GM12874 (cell line): ENCODE data around the gene SYF2.
A peak's percentile ranks its signal among the peaks of the same experiment; 100 is the strongest.

ENCODE experiments used
- CTCF ChIP-seq: IDR thresholded peaks from 2 replicates; pipeline ENCODE4 v1.5.1; 2011; ENCODE audit warnings: low read depth, mild to moderate bottlenecking, control low read depth, low read length, moderate library complexity; ENCODE audit not compliant: insufficient read depth

SYF2 gene

GRCh38 chr1:25208092-25208491 is 24.2 kb downstream of the SYF2 start:
- no peak for TF ChIP-seq CTCF

- no peak for TF ChIP-seq CTCF
Measured at GRCh38 chr1:25206201-25206600, 26.1 kb downstream of the SYF2 start.

GRCh38 chr1:25205786-25206185 is 26.5 kb downstream of the SYF2 start:
- TF ChIP-seq CTCF = no peak

- peak; percentile 47; the same call in 1 of the 2 replicates for TF ChIP-seq CTCF
Measured at GRCh38 chr1:25204797-25205480, 27.4 kb downstream of the SYF2 start.

GRCh38 chr1:25201006-25201405 is 31.3 kb downstream of the SYF2 start:
- no peak for TF ChIP-seq CTCF

- no peak for TF ChIP-seq CTCF
Measured at GRCh38 chr1:25199819-25200620, 32.3 kb downstream of the SYF2 start.

GRCh38 chr1:25198663-25199252 is 33.5 kb downstream of the SYF2 start:
- peak; percentile 18; the same call in 1 of the 2 replicates for TF ChIP-seq CTCF
